ENCODE measurements around the gene FAM184A.
"Not testable (repeated sequence)": the region's sequence is repeated elsewhere in the genome, so short reads cannot be mapped to it uniquely, and the experiment has no call there.

The FAM184A gene

DNA sequence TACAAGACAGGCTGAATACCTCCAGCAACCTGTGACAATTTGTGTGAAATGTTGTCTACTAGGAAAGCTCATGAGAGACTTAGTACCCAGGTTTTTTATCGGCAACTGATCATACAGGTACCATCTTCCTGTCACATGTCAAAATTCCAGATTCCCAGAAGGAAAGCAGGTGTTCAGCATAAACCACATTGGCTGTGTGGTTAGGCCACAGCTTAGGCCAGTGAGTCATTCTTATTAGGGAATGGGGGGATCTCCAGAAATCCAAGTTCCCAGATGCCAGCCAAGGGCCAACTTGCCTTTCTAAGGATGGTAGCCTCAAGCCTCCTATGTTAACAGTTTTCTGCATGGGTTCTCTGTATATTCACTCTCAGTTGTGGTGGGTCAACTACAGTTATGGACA lies 65.9 kb downstream of the FAM184A start:
- Histone ChIP-seq H3K4me1 (ENCODE audit: control insufficient read depth in 2 of 2, insufficient read depth in 1 of 2, low read depth in 1 of 2, low read length in 2 of 2) (no peaks in the 10 kb centered on the region), H4K8ac (ENCODE audit: low read depth, low read length) (no peak overlapping the region), H2AK5ac (ENCODE audit: low read depth, low read length) (no peak overlapping the region), H3K4me2 (ENCODE audit: insufficient read depth, low read length, poor library complexity, severe bottlenecking) (no peak overlapping the region), H4K91ac (ENCODE audit: low read depth, low read length, poor library complexity) (no peak overlapping the region), H3K9ac (ENCODE audit: low read depth, low read length, poor library complexity) (no peak overlapping the region), H3K27me3 (ENCODE audit: control insufficient read depth in 3 of 3, insufficient read depth in 3 of 3, low read depth in 1 of 3, low read length in 3 of 3) (no peaks in the 10 kb centered on the region), H2BK120ac (ENCODE audit: low read depth, low read length) (no peak overlapping the region), H3K27ac (replicated peaks; ENCODE audit: low read length) (no peak overlapping the region), H3K9me3 (replicated peaks in 1 of 2; ENCODE audit: control insufficient read depth in 2 of 2, insufficient read depth in 1 of 2, low read depth in 1 of 2, low read length in 2 of 2) (peaks cover 0 to 27% of the 10 kb centered on the region in 2 donors), H2BK15ac (ENCODE audit: low read length) (no peak overlapping the region), H3K18ac (ENCODE audit: low read length) (no peak overlapping the region), H3K79me1 (ENCODE audit: low read depth, low read length) (no peaks in the 10 kb centered on the region), H3K4me3 (ENCODE audit: low read length in 2 of 2) (no peak overlapping the region), H2BK12ac (ENCODE audit: low read length) (no peak overlapping the region), H3K14ac (ENCODE audit: low read length) (no peak overlapping the region), H3K4ac (ENCODE audit: low read length) (no peak overlapping the region), H3K23ac (ENCODE audit: low read depth, low read length, poor library complexity) (no peak overlapping the region), H3K36me3 (replicated peaks in 1 of 2; ENCODE audit: control insufficient read depth in 2 of 2, insufficient read depth in 2 of 2, low read length in 2 of 2) (peaks cover 0 to 88% of the 10 kb centered on the region in 2 donors), H2AFZ (ENCODE audit: low read length) (no peak overlapping the region), H2BK5ac (ENCODE audit: low read length) (no peak overlapping the region)
- WGBS, 2 donors (ENCODE audit: extremely low coverage in 2 of 2, insufficient read length in 2 of 2, insufficient replicate concordance in 1 of 2): no CpG with 5 or more reads among the region's 1 CpG
- DNase-seq (ENCODE audit: low spot score): no peak

DNA sequence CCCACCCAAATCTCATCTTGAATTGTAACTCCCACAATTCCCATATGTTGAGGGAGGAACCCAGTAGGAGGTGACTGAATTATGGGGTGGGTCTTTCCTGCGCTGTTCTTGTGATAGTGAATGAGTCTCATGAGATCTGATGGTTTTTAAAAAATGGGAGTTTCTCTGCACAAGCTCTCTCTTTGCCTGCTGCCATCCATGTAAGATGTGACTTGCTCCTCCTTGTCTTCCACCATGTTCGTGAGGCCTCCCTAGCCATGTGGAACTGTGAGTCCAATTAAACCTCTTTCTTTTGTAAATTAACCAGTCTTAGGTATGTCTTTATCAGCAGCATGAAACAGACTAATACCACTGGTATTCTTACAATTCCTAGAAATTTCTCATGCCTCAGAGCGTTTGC lies 69.2 kb downstream of the FAM184A start:
- not testable (repeated sequence) for H3K4me2 ChIP-seq (ENCODE audit: insufficient read depth, low read length, poor library complexity, severe bottlenecking); H4K91ac ChIP-seq (ENCODE audit: low read depth, low read length, poor library complexity); H3K79me1 ChIP-seq (ENCODE audit: low read depth, low read length); H2AFZ ChIP-seq (ENCODE audit: low read length); H4K8ac ChIP-seq (ENCODE audit: low read depth, low read length); H3K14ac ChIP-seq (ENCODE audit: low read length); H3K27ac ChIP-seq (replicated peaks; ENCODE audit: low read length); H2BK5ac ChIP-seq (ENCODE audit: low read length); H3K27me3 ChIP-seq (ENCODE audit: control insufficient read depth in 3 of 3, insufficient read depth in 3 of 3, low read depth in 1 of 3, low read length in 3 of 3); H2AK5ac ChIP-seq (ENCODE audit: low read depth, low read length); H3K18ac ChIP-seq (ENCODE audit: low read length); H2BK12ac ChIP-seq (ENCODE audit: low read length); H3K9ac ChIP-seq (ENCODE audit: low read depth, low read length, poor library complexity); H2BK120ac ChIP-seq (ENCODE audit: low read depth, low read length); H2BK15ac ChIP-seq (ENCODE audit: low read length); H3K4ac ChIP-seq (ENCODE audit: low read length); DNase-seq (ENCODE audit: low spot score); H3K4me1 ChIP-seq (ENCODE audit: control insufficient read depth in 2 of 2, insufficient read depth in 1 of 2, low read depth in 1 of 2, low read length in 2 of 2); H3K23ac ChIP-seq (ENCODE audit: low read depth, low read length, poor library complexity); H3K4me3 ChIP-seq (ENCODE audit: low read length in 2 of 2)
- WGBS, 2 donors (ENCODE audit: extremely low coverage in 2 of 2, insufficient read length in 2 of 2, insufficient replicate concordance in 1 of 2): no CpG with 5 or more reads among the region's 3 CpGs
- H3K9me3 ChIP-seq (replicated peaks in 1 of 2; ENCODE audit: control insufficient read depth in 2 of 2, insufficient read depth in 1 of 2, low read depth in 1 of 2, low read length in 2 of 2): peaks cover 0 to 22% of the 10 kb centered on the region in 2 donors
- H3K36me3 ChIP-seq (replicated peaks in 1 of 2; ENCODE audit: control insufficient read depth in 2 of 2, insufficient read depth in 2 of 2, low read length in 2 of 2): peaks cover 0 to 93% of the 10 kb centered on the region in 2 donors

DNA sequence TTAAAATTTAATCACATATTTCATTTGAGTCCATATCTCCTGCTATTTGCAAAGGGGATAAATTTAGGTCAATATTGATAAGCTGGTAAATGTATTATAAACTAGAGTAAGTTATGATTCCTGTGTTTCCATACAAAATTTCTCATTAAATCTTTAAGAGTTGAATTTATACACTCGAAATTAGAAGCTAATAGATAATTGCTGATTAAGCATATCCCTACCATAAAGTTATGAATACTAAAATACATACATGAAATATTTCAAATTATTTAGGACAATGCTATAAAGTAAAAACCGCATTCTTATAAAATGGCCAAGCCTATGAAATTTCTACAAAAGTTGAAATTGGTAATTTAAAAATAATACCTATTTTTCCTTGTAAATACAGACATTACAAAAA lies 71.5 kb downstream of the FAM184A start:
- Histone ChIP-seq H3K27ac (replicated peaks; ENCODE audit: low read length) (no peak overlapping the region), H2BK12ac (ENCODE audit: low read length) (no peak overlapping the region), H3K4me2 (ENCODE audit: insufficient read depth, low read length, poor library complexity, severe bottlenecking) (no peak overlapping the region), H3K4ac (ENCODE audit: low read length) (no peak overlapping the region), H4K8ac (ENCODE audit: low read depth, low read length) (no peak overlapping the region), H2AFZ (ENCODE audit: low read length) (no peak overlapping the region), H3K18ac (ENCODE audit: low read length) (no peak overlapping the region), H3K9ac (ENCODE audit: low read depth, low read length, poor library complexity) (no peak overlapping the region), H2BK15ac (ENCODE audit: low read length) (no peak overlapping the region), H2BK120ac (ENCODE audit: low read depth, low read length) (no peak overlapping the region), H4K91ac (ENCODE audit: low read depth, low read length, poor library complexity) (no peak overlapping the region), H3K4me1 (ENCODE audit: control insufficient read depth in 2 of 2, insufficient read depth in 1 of 2, low read depth in 1 of 2, low read length in 2 of 2) (no peaks in the 10 kb centered on the region), H3K14ac (ENCODE audit: low read length) (no peak overlapping the region), H2AK5ac (ENCODE audit: low read depth, low read length) (no peak overlapping the region), H3K4me3 (ENCODE audit: low read length in 2 of 2) (no peak overlapping the region), H3K27me3 (ENCODE audit: control insufficient read depth in 3 of 3, insufficient read depth in 3 of 3, low read depth in 1 of 3, low read length in 3 of 3) (no peaks in the 10 kb centered on the region), H2BK5ac (ENCODE audit: low read length) (no peak overlapping the region), H3K9me3 (replicated peaks in 1 of 2; ENCODE audit: control insufficient read depth in 2 of 2, insufficient read depth in 1 of 2, low read depth in 1 of 2, low read length in 2 of 2) (peaks cover 0 to 22% of the 10 kb centered on the region in 2 donors), H3K79me1 (ENCODE audit: low read depth, low read length) (no peaks in the 10 kb centered on the region), H3K23ac (ENCODE audit: low read depth, low read length, poor library complexity) (no peak overlapping the region), H3K36me3 (replicated peaks in 1 of 2; ENCODE audit: control insufficient read depth in 2 of 2, insufficient read depth in 2 of 2, low read length in 2 of 2) (peaks cover 0 to 93% of the 10 kb centered on the region in 2 donors)
- DNase-seq (ENCODE audit: low spot score): no peak
- WGBS, 2 donors (ENCODE audit: extremely low coverage in 2 of 2, insufficient read length in 2 of 2, insufficient replicate concordance in 1 of 2): no CpG with 5 or more reads among the region's 2 CpGs

DNA sequence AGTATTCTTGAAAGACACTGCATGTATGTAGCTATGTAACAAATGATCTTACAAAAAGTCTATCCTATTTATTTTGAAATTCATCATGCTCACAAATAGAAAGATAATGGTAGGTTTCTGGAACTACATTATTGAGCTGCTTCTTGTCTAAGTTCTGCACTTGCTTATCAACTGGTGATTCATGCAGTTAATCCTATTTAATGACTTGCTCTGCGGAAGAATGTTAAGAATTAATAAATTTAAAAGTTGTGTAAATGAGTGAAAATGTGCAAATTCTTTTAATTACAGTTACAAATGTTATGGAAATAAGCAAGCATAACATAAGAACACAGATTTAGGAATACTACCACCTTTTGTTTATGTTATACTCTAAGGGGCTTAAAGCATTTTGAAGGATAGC lies 76.4 kb downstream of the FAM184A start:
- Histone ChIP-seq H4K8ac (ENCODE audit: low read depth, low read length) (no peak overlapping the region), H3K4me3 (ENCODE audit: low read length in 2 of 2) (no peak overlapping the region), H3K9ac (ENCODE audit: low read depth, low read length, poor library complexity) (no peak overlapping the region), H2AFZ (ENCODE audit: low read length) (no peak overlapping the region), H3K27me3 (ENCODE audit: control insufficient read depth in 3 of 3, insufficient read depth in 3 of 3, low read depth in 1 of 3, low read length in 3 of 3) (no peaks in the 10 kb centered on the region), H3K9me3 (replicated peaks in 1 of 2; ENCODE audit: control insufficient read depth in 2 of 2, insufficient read depth in 1 of 2, low read depth in 1 of 2, low read length in 2 of 2) (no peaks in the 10 kb centered on the region), H2BK12ac (ENCODE audit: low read length) (no peak overlapping the region), H3K79me1 (ENCODE audit: low read depth, low read length) (no peaks in the 10 kb centered on the region), H2BK120ac (ENCODE audit: low read depth, low read length) (no peak overlapping the region), H3K14ac (ENCODE audit: low read length) (no peak overlapping the region), H2BK15ac (ENCODE audit: low read length) (no peak overlapping the region), H3K23ac (ENCODE audit: low read depth, low read length, poor library complexity) (no peak overlapping the region), H2AK5ac (ENCODE audit: low read depth, low read length) (no peak overlapping the region), H3K27ac (replicated peaks; ENCODE audit: low read length) (no peak overlapping the region), H4K91ac (ENCODE audit: low read depth, low read length, poor library complexity) (no peak overlapping the region), H3K4me2 (ENCODE audit: insufficient read depth, low read length, poor library complexity, severe bottlenecking) (no peak overlapping the region), H3K4ac (ENCODE audit: low read length) (no peak overlapping the region), H3K18ac (ENCODE audit: low read length) (no peak overlapping the region), H3K36me3 (replicated peaks in 1 of 2; ENCODE audit: control insufficient read depth in 2 of 2, insufficient read depth in 2 of 2, low read length in 2 of 2) (peaks cover 0 to 91% of the 10 kb centered on the region in 2 donors), H2BK5ac (ENCODE audit: low read length) (no peak overlapping the region), H3K4me1 (ENCODE audit: control insufficient read depth in 2 of 2, insufficient read depth in 1 of 2, low read depth in 1 of 2, low read length in 2 of 2) (no peaks in the 10 kb centered on the region)
- no peak for DNase-seq (ENCODE audit: low spot score)
- no CpG with 5 or more reads among the region's 1 CpG for WGBS, 2 donors (ENCODE audit: extremely low coverage in 2 of 2, insufficient read length in 2 of 2, insufficient replicate concordance in 1 of 2)

Data from neuronal stem cell (in vitro differentiated cells).